Measurements from ENCODE around the gene YTHDF2. TPM values are rescaled to one million over a fixed set of nuclear protein-coding genes. Genes with fewer than 3 reads are reported as not detected.
A peak's percentile ranks its signal among the peaks of the same experiment; 100 is the strongest.

Gene YTHDF2
- total and polyA plus RNA-seq, 2 donors (not counting 1 experiment from before 2014, with no cell fraction given), result 26.3 to 58.8 TPM

GRCh38 chr1:28737307-28738132 lies 780 bp downstream of the YTHDF2 start:
- Mint-ChIP-seq H3K27me3 (no peaks in the 10 kb centered on the region), H3K9me3 (ENCODE audit: insufficient read depth) (no peaks in the 10 kb centered on the region), H3K4me1 (peaks cover 41% of the 10 kb centered on the region), H3K4me3 (peak overlapping the region; percentile 95), H3K27ac (peak overlapping the region; percentile 95)
- Histone ChIP-seq H3K79me2 (ENCODE audit: control insufficient read depth, insufficient read depth, low read length) (peaks cover 53% of the 10 kb centered on the region), H4K20me1 (ENCODE audit: control insufficient read depth, insufficient read depth, low read length, poor library complexity, severe bottlenecking) (peaks cover 47% of the 10 kb centered on the region), H3K36me3 (replicated peaks in 1 of 2; ENCODE audit: control extremely low read depth in 1 of 2, control insufficient read depth in 1 of 2, extremely low read depth in 1 of 2, insufficient read depth in 2 of 2, low read length in 1 of 2) (peaks cover 2 to 40% of the 10 kb centered on the region in 2 experiments), H3K4me1 (ENCODE audit: control insufficient read depth in 2 of 2, insufficient read depth in 2 of 2, low read length in 2 of 2) (peaks cover 16 to 23% of the 10 kb centered on the region in 2 donors), H3K27ac (ENCODE audit: low read length in 2 of 2) (peak overlapping the region; percentile 75 to 94), H2AFZ (ENCODE audit: insufficient read depth, low read depth, low read length, poor library complexity, severe bottlenecking) (peak overlapping the region; percentile 71), H3K4me2 (replicated peaks; ENCODE audit: low read depth, low read length, poor library complexity, severe bottlenecking) (peak overlapping the region; percentile 79), H3K9ac (ENCODE audit: low read length) (peak overlapping the region; percentile 90), H3K4me3 (ENCODE audit: control extremely low read depth in 1 of 5, extremely low read depth in 1 of 5, insufficient read depth in 1 of 5, low read depth in 2 of 5, low read length in 4 of 5) (peak overlapping the region; percentile 75 to 91 (median 84)), H3K9me3 (ENCODE audit: control extremely low read depth in 1 of 3, control insufficient read depth in 2 of 3, insufficient read depth in 1 of 3, low read length in 2 of 3) (no peaks in the 10 kb centered on the region), H3K27me3 (replicated peaks in 1 of 4; ENCODE audit: control extremely low read depth in 1 of 4, control insufficient read depth in 3 of 4, insufficient read depth in 4 of 4, low read length in 3 of 4) (no peaks in the 10 kb centered on the region)
- ChIA-PET CTCF (interaction anchor here (0.7 to 2.8 kb wide), 14 partner anchors 11 to 444 kb away, joined by 3 to 46 read pairs (median 8); partner anchors contain the start of genes GMEB1, RNU11, SRSF4 and TAF12), POLR2A (interaction anchor here (0.5 to 2.6 kb wide), 16 partner anchors 37 to 564 kb away, joined by 3 to 54 read pairs (median 6); partner anchors contain the start of genes GMEB1, MED18, RNU11 and SRSF4)
- DNase-seq (no peak), ATAC-seq (ENCODE audit: low read depth) (no peak)
- 0% methylated on average over 49 of the region's 53 CpGs for WGBS (ENCODE audit: insufficient coverage)
- intact Hi-C loops (cut with micrococcal nuclease), result loop anchor here (5.0 kb wide), 3 partner anchors 50 to 490 kb away; partner anchors contain the start of gene MED18
- TF ChIP-seq, protein P1, sequence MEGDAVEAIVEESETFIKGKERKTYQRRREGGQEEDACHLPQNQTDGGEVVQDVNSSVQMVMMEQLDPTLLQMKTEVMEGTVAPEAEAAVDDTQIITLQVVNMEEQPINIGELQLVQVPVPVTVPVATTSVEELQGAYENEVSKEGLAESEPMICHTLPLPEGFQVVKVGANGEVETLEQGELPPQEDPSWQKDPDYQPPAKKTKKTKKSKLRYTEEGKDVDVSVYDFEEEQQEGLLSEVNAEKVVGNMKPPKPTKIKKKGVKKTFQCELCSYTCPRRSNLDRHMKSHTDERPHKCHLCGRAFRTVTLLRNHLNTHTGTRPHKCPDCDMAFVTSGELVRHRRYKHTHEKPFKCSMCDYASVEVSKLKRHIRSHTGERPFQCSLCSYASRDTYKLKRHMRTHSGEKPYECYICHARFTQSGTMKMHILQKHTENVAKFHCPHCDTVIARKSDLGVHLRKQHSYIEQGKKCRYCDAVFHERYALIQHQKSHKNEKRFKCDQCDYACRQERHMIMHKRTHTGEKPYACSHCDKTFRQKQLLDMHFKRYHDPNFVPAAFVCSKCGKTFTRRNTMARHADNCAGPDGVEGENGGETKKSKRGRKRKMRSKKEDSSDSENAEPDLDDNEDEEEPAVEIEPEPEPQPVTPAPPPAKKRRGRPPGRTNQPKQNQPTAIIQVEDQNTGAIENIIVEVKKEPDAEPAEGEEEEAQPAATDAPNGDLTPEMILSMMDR (IDR thresholded peaks at IDR 0.05), result no peak
- no peak for TF ChIP-seq EZH2 (IDR thresholded peaks at IDR 0.05; ENCODE audit: borderline replicate concordance, insufficient read depth, low read depth, low read length, poor library complexity, severe bottlenecking)

- CTCF ChIA-PET, result interaction anchor here (0.7 kb wide), 1 partner anchor 462 kb away, joined by 3 read pairs; no protein-coding TSS in a partner anchor
- Histone ChIP-seq H3K79me2 (ENCODE audit: control insufficient read depth, insufficient read depth, low read length) (peaks cover 79% of the 10 kb centered on the region), H3K36me3 (replicated peaks in 1 of 2; ENCODE audit: control extremely low read depth in 1 of 2, control insufficient read depth in 1 of 2, extremely low read depth in 1 of 2, insufficient read depth in 2 of 2, low read length in 1 of 2) (peaks cover 9 to 66% of the 10 kb centered on the region in 2 experiments), H3K4me3 (ENCODE audit: control extremely low read depth in 1 of 5, extremely low read depth in 1 of 5, insufficient read depth in 1 of 5, low read depth in 2 of 5, low read length in 4 of 5) (no peak overlapping the region), H3K9ac (ENCODE audit: low read length) (no peak overlapping the region), H3K27ac (ENCODE audit: low read length in 2 of 2) (no peak overlapping the region), H2AFZ (ENCODE audit: insufficient read depth, low read depth, low read length, poor library complexity, severe bottlenecking) (no peak overlapping the region), H3K27me3 (replicated peaks in 1 of 4; ENCODE audit: control extremely low read depth in 1 of 4, control insufficient read depth in 3 of 4, insufficient read depth in 4 of 4, low read length in 3 of 4) (no peaks in the 10 kb centered on the region), H3K4me2 (replicated peaks; ENCODE audit: low read depth, low read length, poor library complexity, severe bottlenecking) (no peak overlapping the region), H3K4me1 (ENCODE audit: control insufficient read depth in 2 of 2, insufficient read depth in 2 of 2, low read length in 2 of 2) (peaks cover 25 to 27% of the 10 kb centered on the region in 2 donors), H4K20me1 (ENCODE audit: control insufficient read depth, insufficient read depth, low read length, poor library complexity, severe bottlenecking) (peaks cover 73% of the 10 kb centered on the region), H3K9me3 (ENCODE audit: control extremely low read depth in 1 of 3, control insufficient read depth in 2 of 3, insufficient read depth in 1 of 3, low read length in 2 of 3) (no peaks in the 10 kb centered on the region)
- no peak for DNase-seq
- TF ChIP-seq, protein P1 (IDR thresholded peaks at IDR 0.05), result no peak
- TF ChIP-seq EZH2 (IDR thresholded peaks at IDR 0.05; ENCODE audit: borderline replicate concordance, insufficient read depth, low read depth, low read length, poor library complexity, severe bottlenecking), result no peak
- Mint-ChIP-seq H3K4me1 (peaks cover 62% of the 10 kb centered on the region), H3K4me3 (peak overlapping the region; percentile 2), H3K27me3 (no peaks in the 10 kb centered on the region), H3K9me3 (ENCODE audit: insufficient read depth) (no peaks in the 10 kb centered on the region), H3K27ac (no peak overlapping the region)
- no peak for ATAC-seq (ENCODE audit: low read depth)
- intact Hi-C loops (cut with micrococcal nuclease), result no loop called here
- POLR2A ChIA-PET, result no interaction called here
Observed at GRCh38 chr1:28740118-28740517, 3.4 kb downstream of the YTHDF2 start.

All from B cell (primary cell).